22Rv1 (cell line): ENCODE measurements around the gene KANSL2.

Experiments used
- ZFX ChIP-seq: fragments of 450-650 bp; IDR thresholded peaks from 2 replicates; pipeline ENCODE4 v1.6.1; 2017; ENCODE audit warnings: antibody characterized with exemption, borderline replicate concordance
- TF ChIP-seq, protein P1 (sequence below): fragments of 450-650 bp; IDR thresholded peaks from 2 replicates; pipeline ENCODE4 v1.5.1; 2017; ENCODE audit warnings: mild to moderate bottlenecking

DNA sequence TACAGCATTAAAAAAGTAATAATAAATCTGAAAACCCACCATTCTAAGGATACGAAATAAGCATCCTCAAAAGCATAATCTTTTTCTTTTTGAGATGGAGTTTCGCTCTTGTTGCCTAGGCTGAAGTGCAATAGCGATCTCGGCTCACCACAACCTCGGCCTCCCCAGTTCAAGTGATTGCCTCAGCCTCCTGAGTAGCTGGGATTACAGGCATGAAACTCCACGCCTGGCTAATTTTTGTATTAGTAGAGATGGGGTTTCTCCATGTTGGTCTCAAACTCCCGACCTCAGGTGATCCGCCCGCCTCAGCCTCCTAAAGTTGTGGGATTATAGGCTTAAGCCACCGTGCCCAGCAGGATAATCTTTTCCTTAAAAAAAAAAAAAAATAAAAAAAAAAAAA is 30.2 kb upstream of the KANSL2 start:
- TF ChIP-seq, protein P1, sequence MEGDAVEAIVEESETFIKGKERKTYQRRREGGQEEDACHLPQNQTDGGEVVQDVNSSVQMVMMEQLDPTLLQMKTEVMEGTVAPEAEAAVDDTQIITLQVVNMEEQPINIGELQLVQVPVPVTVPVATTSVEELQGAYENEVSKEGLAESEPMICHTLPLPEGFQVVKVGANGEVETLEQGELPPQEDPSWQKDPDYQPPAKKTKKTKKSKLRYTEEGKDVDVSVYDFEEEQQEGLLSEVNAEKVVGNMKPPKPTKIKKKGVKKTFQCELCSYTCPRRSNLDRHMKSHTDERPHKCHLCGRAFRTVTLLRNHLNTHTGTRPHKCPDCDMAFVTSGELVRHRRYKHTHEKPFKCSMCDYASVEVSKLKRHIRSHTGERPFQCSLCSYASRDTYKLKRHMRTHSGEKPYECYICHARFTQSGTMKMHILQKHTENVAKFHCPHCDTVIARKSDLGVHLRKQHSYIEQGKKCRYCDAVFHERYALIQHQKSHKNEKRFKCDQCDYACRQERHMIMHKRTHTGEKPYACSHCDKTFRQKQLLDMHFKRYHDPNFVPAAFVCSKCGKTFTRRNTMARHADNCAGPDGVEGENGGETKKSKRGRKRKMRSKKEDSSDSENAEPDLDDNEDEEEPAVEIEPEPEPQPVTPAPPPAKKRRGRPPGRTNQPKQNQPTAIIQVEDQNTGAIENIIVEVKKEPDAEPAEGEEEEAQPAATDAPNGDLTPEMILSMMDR, result no peak
- TF ChIP-seq ZFX, result no peak
